UCSD-AML1 (cell line): ENCODE data around the gene PECR.
"Not testable (repeated sequence)": the region's sequence is repeated elsewhere in the genome, so short reads cannot be mapped to it uniquely, and the experiment has no call there.

ENCODE experiments used
- DNase-seq: peaks from one replicate; lab custom pipeline; 2025; ENCODE audit not compliant: unreplicated experiment; lab: John Stamatoyannopoulos, UW

PECR gene

DNA sequence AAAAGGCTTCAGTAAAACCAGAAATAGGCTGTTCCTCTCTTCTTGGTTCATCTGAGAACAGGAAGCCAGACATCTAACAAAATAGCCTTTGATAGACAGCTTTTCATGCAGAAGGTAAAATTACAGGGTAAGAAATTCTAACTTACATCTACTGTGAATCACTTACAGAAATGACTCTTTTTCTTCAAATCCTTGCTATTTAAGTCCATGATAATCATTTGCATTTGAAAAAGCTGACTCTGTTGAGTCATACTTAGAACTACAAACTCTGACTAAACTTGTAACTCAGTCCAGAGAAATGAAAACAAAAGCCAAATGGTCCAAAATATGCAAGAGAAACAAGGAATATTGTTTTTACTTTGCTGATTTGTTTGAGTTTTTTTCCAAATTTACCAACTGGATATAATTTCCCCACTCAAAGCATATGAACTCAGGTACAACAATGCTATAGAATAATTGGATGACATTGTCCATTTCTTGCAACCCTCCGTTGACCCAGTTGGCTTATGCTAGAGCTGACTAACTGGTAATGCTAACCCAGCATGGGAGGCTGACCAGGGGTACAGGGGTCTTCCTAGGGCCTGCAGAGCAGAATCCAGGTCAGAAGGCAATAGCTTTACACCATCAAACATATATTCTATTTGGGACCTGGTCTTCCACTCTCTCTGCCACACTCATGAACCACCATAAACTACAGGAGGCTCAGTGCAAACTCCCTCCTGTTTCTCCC is 49.5 kb downstream of the PECR start:
- no peak for DNase-seq

DNA sequence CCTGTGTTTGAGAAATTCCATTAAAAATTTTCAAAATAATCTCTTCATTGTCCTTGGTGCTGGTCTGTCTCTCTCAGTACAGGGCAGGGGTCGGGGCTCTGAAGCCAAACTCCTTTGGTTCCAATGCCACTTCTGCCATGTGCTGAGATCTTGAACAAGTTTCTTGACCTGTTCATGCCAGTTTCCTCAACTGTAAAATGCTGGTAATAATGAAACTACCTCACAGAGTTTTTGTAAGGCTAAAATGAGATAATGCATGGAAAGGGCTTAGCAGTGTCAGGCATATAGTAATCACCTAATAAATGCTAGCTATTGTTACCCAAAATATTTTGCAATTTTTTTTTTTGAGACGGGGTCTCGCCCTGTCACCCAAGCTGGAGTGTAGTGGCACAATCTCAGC is 51.4 kb downstream of the PECR start:
- no peak for DNase-seq

DNA sequence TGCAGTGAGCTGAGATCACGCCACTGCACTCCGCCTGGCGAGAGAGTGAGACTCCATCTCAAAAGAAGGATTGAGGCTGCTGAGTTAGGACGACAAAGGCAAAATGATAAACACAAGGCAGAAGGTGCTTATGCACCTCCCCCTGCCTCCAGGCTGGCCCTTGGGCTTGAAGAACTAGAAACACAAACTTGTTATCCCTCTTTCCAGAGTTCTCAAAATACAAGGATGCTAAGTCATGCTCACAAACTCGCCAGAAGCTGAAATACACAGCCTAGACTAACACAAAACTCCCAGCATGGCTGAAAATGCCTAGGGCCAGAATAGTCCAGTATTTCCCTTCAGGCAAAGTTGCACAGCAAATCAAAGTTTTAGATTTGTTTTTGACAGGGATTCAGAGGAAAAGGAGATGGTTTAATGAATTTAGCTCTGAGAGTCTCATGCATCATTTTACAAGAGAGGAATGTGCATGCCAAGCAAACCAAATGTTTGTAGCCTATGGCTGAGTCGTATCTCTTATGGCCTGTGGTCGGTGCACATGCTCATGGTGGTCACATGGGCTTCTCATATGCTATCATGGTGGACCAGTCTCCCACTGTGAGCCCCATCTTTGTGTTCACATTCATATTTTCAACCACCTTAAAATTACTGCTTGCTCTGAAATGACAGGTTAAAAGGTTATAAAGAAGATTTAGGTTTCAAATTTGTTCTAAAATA is 52.0 kb downstream of the PECR start:
- no peak for DNase-seq

DNA sequence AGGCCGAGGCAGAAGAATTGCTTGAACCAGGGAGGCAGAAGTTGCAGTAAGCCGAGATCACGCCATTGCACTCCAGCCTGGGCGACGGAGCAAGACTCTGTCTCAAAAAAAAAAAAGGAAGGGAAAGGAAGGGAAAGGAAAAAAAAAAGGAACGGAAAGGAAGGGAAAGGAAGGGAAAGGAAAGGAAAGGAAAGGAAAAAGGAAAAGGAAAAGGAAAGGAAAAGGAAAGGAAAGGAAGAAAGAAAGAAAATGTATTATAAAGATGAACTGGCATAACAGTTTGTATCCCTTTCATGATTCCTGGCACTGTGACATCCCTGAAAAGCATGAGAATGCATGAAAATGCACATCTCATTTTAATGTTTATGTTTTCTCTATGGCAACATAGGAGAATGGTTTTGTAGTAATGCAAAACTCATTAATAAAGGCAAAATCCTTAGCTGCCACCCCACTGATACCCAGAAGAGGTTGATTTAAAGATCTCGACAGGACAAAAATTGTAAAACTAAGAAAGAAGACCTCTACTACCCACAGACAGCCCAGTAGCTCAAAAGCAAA is 56.8 kb downstream of the PECR start:
- no peak for DNase-seq

DNA sequence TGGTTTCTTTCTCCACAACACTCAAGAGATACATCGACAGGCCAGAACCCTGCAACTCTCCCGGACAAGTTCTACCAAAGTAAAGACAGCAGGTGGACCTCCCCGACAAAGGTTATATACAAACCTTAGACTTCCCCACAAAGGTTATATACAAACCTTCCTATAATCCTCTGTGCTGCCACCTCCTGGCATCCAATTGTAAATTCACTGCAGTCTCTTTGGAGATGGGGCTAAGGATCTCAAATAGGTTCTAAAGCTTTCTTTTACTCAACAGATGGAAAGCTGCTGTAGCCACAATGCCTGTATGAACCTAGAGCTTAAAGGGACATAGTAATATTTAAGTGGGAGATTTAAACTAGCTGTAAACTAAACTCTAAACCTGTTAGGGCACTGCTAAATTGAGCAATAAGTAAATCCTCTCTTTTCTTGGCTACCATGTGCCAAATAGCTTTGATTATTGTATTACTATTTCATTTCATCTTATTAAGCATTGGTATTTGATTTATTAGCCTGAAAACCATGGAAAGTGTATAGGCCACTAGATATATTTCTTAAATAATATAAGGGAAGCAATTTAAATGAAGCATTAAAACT is 58.5 kb downstream of the PECR start:
- DNase-seq: no peak

DNA sequence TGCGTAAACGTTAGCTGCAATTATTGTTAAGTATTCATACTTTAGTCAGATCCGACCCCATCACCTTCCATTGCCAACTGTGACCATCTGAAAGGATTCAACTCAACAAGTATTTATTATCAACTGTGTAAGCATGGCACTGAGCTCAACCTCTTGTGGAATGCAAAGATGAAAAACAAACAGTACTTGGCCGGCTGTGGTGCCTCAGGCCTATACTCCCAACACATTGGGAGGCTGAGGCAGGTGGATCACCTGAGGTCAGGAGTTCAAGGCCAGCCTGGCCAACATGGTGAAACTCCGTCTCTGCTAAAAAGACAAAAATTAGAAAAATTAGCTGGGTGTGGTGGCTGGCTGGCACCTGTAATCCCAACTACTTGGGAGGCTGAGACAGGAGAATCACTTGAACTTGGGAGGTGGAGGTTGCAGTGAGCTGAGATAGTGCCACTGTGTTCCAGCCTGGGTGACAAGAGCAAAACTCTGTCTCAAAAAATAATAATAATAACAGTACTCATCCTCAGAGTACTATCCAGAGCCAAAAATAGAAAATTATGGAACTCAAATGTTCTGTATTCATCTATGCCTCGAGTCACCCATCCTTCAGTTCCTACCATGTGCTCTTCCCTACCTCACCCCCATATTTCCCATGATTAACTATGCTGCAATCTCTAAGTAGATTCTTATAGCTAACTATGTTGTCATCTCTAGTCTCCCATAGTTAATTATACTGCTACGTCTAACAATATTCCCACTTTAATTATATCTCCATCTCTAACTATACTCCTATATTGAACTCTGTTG is 59.6 kb downstream of the PECR start:
- no peak for DNase-seq

DNA sequence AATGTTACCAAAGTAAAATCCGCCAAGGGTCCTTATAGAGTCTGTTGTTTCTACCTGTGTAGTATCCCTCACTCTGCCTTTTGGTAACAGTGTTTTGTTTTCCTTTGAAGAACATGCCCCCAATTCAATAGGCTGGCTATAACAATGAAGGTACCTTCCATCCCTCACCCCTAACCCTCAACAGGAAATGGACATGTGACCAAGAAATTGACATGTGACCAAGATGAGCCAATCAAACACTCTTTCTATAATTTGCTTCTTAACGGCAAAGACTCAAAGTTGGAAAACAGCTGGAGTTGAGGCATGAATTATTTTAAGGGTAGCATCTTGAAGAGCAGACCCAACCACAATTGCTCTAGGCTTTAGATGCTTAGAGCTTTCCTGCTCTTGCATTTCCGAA is 62.9 kb downstream of the PECR start:
- no peak for DNase-seq

DNA sequence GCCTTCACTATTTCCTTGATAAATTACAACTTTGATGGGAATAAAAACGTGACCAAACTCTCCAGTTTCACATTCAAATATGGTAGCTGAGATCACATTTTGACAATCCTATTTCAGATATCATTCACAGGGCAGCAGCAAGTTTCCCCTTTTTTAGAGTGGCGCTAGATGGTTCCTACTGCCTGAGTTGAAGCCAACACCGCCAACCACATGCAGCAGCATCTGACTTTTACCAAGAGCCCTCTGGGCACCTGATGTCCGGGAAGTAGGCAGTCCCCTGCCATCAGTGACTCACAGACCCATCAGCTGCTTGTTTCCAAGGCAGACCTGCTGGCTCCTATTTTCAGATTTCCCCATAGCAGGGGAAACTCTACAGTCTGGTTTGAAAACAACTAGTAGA is 64.2 kb downstream of the PECR start:
- DNase-seq: peak; percentile 8

DNA sequence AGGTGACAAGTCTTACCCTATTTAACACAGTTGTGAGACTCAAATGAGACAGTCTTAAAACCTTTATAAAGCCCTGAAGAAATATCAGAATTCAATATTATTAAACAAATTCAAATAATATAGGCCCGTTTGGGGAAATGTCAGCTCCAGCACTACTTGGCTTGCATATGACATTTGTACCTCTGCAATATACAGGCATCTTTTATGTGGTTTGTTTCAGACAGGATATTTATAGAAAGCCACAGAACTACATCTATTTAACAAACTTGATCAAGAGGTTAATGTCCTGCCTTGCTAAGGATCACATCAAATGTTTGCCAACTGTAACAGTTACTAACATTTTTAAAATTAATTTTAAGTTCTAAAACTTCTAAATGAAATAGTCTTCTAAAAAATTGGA is 65.0 kb downstream of the PECR start:
- DNase-seq: no peak

DNA sequence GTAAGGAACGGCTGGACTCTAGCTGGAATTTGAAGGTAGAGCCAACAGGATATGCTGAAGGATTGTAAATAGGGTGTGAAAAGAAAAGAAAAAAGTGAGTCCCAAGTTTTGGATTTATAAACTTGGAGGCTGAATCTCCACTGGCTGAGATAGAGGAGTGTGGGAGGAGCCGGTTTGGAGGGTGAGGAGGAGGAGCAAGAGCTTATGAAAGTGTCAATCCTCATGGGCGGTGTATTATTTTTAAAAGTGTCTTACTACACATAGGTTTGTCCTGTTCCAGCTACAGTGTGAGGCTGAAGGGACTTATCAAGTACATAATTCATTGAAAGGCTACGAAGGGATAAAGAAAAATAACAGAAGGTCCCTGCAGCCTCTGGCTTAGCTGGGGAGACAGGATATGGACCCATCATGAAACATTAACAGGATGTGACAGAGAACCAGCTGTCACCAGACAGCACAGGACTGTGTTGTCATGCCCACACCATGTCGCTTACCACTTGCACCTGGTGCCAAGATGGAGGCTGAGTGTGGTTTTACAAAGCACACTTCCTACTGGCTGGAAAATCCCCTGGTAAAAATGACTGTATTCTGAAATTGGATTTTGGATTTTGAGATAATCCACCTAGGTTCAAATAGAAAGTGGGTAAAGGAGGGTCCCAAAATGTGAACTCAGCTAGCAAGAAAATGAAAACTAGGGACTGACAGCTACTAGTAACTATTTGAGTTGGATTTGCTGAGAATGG is 65.7 kb downstream of the PECR start:
- DNase-seq: no peak

DNA sequence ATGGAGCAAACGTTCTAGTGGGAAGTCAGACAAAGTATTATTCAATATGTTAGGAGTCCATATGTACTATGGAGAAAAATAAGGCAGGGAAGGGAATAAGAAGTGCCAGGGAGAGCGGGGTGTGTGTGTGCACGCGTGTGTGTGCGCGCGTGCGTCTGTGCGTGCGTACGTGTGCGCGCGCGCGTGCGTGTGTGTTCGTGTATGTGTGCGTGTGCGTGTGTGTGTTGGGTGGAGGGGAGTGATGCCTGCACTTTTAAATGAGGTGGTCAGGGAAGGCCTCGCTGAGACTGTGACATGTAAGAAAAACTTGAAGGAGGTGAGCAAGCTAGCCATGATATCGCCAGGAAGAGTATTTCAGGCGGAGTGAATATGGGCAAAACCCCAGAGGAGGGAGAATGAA is 66.6 kb downstream of the PECR start:
- no peak for DNase-seq

DNA sequence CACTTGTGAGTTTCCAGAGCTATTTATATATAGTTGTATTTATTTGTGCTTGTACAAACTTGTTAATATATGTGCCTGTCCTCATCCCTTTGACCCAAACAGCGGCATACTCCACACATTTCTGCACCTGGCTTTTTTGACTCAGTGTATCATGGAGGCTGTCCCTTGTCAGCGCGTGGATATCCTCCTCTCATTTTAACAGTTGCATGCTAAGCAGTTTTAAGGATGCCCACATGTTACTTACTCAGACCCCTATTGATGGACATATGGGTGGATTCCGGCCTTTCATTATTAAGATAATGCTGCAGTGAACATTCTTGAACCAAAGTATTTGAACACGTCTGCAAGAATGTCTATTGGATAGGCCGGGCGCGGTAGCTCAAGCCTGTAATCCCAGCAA is 67.6 kb downstream of the PECR start:
- no peak for DNase-seq

DNA sequence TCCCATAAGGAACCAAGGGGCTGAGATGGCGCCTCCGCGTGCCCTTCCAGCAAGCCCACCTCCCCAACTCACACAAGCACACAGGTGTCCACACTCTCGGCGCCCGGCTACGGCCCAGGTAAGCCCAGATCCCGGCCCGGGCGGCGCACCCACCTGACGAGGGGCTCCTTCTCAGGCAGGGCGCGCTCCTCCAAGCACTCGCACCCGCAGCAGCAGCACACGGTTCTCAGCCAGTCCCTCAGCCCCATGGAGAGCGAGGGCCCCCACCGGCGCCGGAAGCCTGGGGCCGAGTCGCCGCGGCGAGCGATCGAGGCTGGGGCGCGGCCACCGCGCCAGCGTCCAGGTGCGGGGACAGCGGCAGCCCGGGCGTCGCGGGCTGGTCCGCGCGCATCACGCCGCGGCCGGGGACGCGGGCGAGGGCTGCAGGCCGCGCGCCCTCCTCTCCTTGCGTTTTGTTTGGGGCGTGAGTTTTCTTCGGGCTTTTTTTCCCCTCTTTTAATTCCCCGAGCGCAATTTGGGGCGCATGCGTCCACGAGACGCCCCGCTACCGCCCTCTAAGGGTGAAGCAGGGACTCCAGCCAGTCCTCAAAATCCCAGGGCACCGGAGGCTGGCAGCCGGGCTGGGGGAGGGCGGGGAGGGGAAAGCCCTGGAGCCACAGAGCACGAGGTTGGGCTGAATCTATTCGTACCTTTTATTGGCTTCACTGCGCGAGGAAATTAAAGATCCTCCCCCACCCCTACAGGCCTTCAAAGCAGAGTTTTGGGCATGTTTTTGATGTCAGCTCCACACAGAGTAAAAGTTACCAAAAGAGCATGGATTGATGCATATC is 68.3 kb downstream of the PECR start, which contains the start of gene MREG:
MREG (minus strand) TSS at position 472 of the 830 bp plus-strand sequence; CDS start at position 248, 224 bp downstream.
- DNase-seq: peak; percentile 67

DNA sequence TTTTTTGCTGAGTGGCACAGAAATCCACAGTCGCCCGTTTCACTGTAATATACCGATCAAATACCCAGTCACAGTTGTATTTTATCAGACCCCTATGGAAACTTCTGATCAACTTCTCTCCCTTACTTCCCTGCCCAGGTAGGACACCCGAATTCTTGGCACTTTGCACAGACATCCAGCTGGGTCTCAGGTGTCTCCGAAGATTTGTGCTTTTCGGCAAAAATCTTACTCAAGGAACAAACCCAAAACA is 68.9 kb downstream of the PECR start:
- no peak for DNase-seq

DNA sequence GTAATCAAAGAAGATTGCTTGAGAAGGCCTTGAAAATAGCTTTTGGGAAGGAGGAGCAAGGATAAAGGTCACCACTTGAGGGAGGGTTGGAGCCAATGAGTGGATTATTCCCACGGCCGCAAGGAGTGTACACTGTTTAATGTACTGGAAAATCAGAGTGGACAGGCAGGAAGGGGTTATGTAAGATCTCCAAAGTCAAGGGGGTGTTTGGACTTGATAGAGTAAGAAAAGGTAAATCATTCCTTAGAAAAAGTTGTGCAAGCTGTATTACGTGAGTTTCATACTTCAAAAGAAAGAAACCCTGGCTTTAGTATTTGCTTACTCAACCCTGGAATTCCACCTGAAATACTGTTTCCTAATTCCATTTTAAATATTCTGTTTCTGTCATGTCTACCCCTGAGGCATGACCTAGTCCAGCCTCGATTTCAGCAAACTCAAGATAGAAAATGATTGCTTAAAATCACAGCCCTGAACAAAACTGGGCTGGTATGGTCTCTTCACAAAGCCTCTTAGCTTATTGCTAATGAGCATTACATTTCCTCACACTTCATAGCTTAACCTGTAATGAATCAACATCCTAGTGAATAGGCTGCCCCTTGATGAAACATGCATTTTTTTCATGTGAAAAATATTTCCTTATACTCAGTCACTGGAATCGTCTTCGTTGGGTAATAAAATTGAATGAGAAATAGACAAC is 69.3 kb downstream of the PECR start:
- DNase-seq: no peak

DNA sequence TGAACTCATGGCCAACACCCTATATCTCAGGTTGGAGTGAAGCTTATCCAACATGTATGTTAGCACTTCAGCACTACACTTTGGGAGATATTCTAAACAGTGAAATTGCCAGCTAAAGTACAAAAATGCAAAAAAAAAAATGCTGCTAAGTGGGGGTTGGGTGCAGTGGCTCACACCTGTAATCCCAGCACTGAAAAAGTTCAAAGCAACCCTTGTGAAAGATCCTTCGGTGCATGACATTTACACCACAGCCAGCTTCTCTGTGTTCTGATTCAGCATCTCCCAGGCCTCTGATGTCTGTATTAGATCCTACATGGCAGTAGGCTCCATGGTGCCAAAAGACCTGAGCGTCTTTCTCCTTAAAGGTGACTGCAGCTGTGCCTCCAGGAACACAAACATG is 72.4 kb downstream of the PECR start:
- not testable (repeated sequence) for DNase-seq

DNA sequence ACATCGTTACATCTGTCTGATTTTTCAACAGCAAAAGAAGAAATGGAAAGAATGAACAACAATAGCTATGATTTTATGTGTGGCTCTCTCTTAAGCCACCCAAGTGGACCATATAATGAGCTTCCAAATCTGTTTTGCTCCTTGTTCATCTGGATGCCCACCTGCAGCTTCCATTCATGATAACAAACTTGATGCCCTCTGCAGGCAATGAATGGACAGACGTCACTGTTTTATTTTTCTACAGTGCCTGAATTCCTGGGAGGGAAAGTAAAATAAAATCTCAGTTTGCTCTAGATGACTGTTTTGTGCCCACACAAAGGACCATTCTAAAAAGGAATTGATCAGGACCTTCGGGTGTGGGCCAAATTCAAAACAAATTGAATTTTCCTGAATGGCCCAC is 73.2 kb downstream of the PECR start:
- no peak for DNase-seq

DNA sequence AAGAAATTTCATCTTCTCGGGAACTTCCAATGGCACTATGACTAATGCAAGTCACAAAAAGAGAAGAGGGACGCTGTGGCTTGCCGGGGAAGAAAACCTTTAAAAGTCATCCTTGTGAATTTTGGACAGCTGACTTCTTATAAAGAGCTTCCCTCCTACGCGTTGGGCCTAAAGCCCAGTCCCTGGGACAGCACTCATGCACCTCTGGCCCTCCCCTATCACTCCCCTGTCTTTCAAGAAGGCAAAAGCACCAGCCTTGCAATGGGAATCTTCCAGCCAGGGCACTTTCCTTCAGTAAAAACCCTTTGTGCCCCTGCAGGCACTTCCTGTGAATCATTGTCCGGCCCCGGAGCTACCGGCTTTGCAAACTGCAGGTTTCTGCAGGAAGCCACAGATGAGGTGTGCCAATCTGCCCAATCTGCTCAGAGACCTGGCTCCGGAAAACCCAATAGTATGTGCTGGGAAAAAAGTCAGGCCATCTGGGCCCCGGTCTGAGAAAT is 75.4 kb downstream of the PECR start:
- DNase-seq: peak; percentile 61

DNA sequence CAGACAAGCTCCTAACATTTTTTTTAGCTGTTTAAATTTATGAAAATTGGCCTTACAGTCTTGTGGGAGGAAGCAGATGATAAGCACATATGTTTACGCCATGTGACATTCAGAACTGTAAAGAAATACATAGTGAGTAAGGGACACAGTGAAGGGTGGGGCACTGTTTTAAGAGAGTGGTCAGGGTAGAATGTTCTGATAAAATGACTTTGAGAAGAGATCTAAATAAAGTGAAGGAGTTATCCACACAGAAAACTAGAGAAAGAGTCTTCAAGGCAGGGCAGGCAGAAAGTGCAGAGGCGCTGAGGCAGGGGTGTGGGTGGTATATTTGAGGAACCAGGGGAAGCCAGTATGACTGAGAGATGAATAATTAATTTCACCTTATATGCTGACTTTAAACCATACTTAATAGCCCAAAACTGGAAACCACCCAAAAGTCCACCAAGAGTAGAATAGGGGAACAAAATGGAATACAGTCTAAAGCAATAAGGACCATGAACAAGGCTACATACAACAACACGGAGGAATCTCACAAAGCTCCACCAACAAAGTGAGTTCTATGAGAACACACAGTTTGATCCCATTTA is 76.8 kb downstream of the PECR start:
- DNase-seq: no peak
